Measurements from ENCODE around the gene LENG8.
"Not testable (repeated sequence)": the region's sequence is repeated elsewhere in the genome, so short reads cannot be mapped to it uniquely, and the experiment has no call there.

The LENG8 gene

DNA sequence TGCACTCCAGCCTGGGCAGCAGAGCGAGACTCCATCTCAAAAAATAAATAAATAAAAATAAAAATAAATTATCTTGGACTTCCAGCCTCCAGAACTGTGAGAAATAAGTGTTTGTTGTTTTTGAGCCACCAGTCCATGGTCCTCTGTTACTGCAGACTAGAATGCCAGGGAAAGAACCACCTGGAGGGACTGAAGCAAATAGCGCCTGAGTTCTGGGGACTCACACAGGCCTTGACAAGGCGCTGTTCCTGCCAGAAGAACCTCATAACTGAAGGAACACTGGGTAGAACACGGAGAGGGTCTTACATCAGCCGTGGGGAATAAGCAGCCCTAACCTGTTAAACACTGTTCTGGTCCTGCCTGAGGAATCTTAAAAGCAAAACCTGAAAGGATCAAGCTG lies 8.4 kb upstream of the LENG8 start:
- DNase-seq (ENCODE audit: low spot score) = no peak

DNA sequence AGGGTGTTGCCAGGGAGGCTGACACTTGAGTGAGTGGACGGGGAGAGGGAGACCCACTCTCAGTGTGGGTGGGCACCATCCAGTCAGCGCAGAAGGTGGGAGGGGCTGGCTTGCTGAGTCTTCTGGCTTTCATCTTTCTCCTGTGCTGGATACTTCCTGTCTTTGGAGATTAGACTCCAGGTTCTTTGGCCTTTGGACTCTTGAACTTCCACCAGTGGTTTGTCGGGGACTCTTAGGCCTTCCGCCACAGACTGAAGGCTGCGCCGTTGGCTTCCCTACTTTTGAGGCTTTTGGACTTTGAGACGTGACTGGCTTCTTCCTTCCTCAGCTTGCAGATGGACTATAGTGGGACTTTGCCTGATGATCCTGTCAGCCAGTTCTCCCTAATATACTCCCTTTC lies 4.3 kb upstream of the LENG8 start:
- no peak for DNase-seq (ENCODE audit: low spot score)

DNA sequence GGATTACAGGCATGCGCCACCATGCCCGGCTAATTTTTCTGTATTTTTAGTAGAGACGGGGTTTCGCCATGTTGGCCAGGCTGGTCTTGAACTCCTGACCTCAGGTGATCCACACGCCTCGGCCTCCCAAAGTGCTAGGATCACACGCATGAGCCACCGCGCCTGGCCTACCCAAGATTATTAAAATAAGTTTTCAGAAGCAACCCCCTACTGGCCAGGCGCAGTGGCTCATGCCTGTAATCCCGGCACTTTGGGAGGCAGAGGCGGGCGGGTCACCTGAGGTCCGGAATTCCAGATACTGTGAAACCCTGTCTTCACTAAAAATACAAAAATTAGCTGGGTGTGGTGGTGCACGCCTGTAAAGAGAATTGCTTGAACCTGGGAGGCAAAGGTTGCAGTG lies 2.6 kb upstream of the LENG8 start:
- not testable (repeated sequence) for DNase-seq (ENCODE audit: low spot score)

DNA sequence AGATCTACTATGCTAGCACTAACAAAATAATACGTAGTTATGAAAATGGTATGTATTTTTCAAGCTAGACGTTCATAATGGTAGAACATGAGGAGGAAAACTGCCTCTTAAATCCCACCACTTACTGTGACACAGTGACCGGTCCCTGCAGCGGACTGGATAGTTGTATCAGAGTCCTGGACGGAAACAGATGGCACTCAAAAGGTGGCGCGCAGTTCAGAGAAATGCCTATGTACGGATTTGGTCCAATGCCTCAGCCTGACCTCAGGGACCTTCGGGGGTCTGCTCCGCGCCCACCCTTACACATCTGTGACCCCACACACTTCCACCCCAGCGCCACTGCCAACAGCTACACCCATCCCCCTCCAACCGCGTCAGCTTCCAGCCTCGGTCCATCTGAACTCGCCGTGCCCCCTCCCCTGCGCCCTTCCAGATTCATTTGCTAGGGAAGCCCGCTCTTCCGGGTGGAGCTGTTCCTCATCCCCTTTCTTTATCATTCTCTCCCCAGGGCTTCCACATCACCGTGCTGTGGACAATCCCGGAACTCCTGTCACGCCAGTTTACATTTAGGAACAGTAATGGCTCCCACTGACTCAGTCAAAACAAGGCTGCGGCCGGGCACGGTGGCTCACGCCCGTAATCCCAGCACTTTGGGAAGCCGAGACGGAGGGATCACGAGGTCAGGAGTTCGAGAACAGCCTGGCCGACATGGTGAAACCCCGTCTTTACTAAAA lies 792 bp upstream of the LENG8 start:
- no peak for DNase-seq (ENCODE audit: low spot score)

DNA sequence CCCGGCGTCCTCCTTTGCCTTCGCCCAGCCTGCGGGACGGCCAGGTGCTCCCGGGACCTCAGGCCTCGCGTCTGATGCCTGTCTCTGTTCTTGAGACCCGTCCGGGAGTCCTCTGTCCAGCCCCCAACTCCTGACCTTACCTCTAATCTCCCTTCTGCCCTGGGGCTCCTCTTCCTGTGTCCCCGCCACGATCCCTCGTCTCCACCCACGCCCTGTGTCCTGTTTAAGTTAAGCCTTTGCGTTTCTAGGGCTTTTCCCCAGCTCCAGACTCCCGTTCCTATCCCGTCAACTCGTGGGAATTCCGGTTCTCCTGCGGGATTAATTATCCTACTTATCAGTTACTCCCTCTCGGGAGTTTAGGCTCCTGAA lies 686 bp downstream of the LENG8 start:
- DNase-seq (ENCODE audit: low spot score) = no peak

DNA sequence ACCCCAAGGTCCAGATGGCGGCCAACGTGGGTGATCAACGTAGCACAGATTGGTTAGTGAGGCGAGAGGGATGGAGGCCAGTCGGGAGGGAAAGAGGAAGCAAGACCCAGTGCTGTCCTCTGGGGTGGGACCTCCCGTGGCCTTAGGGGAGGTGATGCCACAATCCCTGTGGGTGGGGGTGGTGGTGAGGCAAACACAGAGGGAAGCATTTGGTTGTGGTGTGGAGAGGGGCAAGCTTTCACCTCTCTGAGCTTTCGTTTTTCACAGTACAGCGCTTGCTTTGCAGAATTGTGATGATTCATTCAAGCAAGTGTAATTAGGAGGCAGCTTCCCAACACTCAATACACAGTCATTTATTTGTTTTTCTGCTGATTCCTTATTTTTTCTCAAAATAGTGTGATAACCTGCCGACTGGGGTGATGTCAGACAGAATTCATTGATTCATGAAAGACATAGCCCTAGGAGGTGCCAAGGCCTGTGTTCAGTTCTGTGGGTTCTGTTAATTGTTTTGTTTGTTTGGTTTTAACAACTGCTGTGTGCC lies 2.4 kb downstream of the LENG8 start:
- no peak for DNase-seq (ENCODE audit: low spot score)

DNA sequence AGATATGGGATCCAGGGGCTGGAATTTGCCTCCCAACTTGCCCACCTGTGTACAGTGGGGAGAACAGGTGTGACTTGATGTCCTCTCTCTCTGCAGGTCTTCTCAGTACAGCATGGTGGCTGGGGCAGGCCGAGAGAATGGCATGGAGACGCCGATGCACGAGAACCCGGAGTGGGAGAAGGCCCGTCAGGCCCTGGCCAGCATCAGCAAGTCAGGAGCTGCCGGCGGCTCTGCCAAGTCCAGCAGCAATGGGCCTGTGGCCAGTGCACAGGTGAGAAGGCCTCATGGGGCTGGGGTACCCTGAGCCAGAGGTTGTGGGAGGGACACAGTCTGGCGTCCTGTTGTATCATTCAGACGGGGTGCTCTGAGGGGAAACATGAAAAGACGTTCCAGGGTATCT lies 3.0 kb downstream of the LENG8 start:
- DNase-seq (ENCODE audit: low spot score) = no peak

DNA sequence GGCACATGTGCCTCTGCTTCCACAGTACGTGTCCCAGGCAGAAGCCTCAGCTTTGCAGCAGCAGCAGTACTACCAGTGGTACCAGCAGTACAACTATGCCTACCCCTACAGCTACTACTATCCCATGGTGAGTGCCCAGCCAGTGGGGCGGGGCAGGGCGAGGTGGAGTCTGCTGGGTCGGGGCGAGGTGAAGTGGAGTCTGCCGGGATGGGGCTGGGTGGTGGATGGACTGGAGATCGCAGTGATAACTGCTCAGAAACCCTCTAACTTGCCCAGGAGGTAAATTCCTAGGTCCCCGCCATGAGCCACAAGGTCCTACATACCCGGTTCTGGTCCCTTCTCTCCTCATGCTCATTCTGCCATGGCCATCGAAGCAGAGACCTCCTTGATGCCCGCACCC lies 3.6 kb downstream of the LENG8 start:
- no peak for DNase-seq (ENCODE audit: low spot score)

DNA sequence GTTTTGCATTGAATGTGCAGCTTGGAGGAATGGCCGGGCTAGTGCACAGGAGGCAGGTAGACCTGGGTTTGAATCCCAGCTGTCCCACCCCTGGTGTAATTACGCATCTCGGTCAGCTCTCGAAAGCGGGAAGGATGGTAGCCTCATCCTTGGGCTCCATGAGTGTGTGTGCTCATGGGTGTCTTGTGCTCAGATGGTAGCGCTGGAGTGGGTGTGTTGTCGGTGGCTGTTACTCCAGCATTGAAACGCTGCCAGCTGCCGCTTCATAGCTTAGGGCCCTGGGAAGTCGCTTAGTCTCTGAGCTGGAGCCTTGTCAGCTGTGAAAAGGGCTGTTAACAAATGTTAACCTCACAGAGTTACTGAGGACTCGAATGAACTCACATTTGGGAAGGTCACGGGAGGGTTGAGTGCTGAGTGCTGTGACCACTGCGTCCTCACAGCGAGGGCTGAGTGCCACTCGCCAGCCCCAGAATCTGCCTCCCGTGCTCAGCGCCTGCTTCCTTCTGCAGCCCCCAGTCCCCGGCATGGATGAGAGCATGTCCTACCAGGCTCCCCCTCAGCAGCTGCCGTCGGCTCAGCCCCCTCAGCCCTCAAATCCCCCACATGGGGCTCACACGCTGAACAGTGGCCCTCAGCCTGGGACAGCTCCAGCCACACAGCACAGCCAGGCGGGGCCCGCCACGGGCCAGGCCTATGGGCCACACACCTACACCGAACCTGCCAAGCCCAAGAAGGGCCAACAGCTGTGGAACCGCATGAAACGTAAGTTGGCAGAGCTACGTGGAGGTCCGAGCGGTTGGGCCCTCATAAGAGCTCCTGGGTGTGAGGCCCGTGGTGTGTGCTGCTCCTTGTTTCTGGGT lies 5.2 kb downstream of the LENG8 start:
- DNase-seq (ENCODE audit: low spot score) = no peak

DNA sequence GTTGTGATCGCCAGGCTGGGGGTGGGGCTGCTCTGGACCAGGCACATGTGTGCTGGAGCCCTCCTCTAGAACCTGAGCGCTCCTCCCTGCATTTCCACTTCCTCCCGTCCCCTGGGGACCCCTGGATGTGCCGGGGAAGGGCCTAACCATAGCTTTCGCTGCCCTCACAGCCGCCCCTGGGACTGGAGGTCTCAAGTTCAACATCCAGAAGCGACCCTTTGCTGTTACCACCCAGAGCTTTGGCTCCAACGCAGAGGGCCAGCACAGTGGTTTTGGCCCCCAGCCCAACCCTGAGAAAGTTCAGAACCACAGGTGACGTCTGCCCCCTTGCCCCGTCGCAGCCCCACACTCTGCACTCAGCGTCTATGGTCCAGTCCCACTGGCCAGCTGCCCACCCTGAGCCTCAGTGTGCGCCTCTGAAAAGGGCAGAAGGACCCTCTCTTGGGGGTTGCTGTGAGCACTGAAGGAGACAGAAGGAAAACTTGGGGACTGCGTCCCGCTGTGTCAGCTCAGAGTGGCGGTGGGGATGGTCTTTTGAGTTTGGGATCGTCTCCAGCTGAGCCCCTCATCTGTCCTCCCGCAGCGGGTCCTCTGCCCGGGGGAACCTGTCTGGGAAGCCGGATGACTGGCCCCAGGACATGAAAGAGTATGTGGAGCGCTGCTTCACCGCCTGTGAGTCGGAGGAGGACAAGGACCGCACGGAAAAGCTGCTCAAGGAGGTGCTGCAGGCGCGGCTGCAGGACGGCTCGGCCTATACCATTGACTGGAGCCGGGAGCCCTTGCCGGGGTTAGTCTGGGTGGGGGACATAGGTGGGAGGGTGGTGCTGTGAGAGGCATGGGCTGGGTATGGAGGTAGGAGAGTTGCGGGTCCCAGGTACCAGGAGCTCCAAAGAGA lies 6.0 kb downstream of the LENG8 start:
- DNase-seq (ENCODE audit: low spot score) = no peak

DNA sequence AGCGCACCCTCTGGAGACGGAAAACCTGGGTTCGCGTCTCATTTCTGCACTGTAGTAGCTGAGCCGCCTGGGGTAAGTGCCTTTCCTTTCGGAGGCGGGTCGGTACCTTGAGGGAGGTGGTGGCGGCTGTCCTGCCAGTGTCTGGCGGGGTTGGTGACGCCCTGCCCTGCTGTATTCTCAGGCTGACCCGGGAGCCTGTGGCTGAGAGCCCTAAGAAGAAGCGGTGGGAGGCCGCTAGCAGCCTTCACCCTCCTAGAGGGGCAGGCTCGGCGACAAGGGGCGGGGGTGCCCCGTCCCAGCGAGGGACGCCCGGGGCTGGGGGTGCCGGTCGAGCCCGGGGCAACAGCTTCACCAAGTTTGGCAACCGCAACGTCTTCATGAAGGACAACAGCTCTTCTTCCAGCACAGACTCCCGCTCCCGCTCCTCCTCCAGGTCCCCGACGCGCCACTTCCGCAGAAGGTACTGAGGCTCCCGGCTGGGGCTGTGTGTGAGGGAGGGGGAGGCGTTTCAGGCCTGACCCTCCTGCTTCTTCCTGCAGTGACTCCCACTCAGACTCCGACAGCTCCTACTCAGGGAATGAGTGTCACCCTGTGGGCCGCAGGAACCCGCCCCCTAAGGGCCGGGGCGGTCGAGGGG lies 6.9 kb downstream of the LENG8 start:
- DNase-seq (ENCODE audit: low spot score) = no peak

DNA sequence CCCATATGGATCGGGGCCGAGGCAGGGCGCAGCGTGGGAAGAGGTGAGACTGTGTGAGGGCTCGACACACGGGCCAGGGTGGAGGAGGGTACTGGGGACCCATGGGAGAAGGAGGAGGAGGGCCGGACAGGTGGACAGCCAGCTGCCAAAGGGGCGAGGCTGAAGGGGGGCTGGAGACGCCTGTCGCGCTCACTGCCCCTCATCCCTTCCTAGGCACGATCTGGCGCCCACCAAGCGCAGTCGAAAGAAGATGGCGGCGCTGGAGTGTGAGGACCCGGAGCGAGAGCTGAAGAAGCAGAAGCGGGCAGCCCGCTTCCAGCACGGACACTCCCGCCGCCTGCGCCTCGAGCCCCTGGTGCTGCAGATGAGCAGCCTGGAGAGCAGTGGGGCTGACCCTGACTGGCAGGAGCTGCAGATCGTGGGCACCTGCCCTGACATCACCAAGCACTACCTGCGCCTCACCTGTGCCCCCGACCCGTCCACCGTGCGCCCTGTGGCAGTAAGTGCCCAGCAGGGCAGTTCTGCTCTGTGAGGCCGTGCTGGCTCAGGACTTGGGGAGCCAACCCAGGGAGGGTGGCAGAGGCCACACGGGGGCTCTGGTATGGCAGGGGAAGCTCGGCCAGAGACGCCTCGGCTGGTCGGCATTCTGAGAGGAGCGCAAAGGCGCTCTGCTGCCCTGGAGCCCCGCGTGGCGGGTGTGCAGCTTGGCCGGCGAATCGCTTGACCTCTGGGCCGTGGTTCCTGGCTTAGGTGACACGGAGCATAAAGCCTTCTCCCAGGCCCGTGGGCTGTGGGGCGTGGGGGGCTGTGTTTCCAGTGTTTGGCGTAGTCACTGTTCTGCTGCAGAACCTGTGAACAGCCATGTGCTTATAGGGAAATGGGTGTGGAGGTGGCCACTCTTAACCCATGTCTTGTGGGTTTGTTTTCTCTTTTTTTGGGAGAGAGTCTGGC lies 7.7 kb downstream of the LENG8 start:
- no peak for DNase-seq (ENCODE audit: low spot score)

DNA sequence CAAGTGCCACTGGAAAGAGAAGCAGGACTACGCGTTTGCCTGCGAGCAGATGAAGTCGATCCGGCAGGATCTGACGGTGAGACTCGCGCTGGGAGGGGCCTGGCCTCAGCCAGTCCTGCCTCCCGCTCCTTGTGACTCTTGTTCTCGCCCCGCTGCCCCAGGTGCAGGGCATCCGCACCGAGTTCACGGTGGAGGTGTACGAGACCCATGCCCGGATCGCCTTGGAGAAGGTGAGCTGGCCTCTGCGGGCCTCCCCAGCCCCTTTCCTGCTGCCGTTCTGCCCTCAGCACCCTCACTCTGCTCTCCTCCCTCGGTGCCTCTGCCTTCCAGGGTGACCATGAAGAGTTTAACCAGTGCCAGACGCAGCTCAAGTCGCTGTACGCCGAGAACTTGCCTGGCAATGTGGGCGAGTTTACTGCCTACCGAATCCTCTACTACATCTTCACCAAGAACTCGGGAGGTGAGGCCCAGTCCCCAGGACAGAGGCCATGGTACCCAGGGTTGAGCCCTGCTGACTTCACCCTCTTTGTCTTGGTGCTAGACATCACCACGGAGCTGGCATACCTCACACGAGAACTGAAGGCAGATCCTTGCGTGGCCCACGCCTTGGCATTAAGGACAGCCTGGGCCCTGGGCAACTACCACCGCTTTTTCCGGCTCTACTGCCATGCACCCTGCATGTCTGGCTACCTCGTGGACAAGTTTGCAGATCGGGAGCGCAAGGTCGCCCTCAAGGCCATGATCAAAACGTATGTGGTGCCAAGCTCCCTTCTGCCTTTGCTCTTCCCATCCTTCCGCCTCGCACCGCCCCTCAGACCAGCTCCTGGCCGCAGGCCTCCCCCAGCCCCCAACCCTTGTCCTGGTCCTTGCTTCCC lies 9.0 kb downstream of the LENG8 start:
- no peak for DNase-seq (ENCODE audit: low spot score)

DNA sequence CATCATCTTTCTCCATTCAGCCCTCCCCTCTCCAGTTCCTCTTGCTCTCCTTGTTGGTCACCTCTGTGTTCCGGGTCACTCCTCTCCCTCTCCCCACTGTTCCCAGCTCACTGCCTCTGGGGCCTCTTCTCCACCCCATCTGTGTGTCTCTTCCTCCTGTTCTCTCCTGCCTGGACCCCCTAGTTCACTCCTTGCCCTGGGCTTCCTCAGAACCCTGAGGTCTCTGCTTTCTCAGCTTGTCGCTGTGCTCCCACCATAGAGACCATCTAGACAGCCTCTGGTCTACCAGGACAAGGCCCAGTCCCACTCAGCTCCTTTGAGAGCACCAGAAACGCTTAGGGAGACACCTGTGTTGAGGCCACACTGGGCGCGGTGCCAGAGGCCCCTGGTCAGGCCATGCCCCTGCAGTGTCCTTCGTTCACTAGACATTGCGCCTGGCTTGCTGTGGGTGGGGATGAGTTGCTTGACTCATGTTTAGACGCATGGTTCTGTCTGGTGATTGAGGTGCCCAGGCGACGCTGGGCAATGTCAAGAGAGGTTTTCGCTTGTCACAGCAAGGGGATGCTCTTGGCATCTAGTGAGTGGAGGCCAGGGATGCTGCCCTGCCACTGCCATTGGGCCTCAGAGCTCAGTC lies 9.8 kb downstream of the LENG8 start:
- no peak for DNase-seq (ENCODE audit: low spot score)

DNA sequence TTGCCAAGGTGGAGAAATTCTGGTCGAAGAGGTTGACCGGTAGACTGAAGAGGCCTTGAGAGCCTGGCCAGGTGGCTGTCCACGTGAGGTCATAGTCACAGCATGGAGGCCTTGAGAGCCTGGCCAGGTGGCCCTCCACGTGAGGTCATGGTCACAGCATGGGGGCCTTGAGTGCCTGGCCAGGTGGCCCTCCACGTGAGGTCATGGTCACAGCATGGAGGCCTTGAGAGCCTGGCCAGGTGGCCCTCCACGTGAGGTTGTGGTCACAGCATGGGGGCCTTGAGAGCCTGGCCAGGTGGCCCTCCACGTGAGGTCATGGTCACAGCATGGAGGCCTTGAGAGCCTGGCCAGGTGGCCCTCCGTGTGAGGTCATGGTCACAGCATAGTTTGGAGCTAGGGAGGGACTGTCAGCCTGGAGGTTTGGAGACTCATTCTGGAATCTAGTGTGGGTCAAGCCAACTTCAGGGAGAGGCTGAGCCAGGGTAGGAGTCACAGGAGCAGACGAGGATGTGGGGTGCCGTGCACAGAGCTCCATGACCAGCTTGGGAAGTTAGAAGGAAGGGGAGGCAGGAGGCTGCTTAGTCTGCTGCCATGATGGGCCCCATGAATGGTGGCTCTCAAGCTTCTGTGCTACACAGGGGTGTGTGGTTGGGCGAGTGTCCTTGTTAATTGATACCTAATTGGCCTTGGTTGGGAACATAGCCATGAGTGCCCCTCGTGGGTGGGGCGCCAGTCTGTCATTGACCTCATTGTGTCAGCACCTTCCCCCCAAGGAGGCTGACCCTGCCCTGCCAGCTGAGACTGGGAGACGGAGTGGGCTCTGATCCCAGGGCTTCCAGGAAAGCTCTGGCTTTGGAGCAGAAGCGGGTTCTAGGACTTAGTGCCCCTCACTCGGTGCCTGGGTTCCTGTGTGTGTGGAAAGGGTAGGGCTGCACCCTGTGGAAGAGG lies 10.6 kb downstream of the LENG8 start:
- DNase-seq (ENCODE audit: low spot score) = no peak

DNA sequence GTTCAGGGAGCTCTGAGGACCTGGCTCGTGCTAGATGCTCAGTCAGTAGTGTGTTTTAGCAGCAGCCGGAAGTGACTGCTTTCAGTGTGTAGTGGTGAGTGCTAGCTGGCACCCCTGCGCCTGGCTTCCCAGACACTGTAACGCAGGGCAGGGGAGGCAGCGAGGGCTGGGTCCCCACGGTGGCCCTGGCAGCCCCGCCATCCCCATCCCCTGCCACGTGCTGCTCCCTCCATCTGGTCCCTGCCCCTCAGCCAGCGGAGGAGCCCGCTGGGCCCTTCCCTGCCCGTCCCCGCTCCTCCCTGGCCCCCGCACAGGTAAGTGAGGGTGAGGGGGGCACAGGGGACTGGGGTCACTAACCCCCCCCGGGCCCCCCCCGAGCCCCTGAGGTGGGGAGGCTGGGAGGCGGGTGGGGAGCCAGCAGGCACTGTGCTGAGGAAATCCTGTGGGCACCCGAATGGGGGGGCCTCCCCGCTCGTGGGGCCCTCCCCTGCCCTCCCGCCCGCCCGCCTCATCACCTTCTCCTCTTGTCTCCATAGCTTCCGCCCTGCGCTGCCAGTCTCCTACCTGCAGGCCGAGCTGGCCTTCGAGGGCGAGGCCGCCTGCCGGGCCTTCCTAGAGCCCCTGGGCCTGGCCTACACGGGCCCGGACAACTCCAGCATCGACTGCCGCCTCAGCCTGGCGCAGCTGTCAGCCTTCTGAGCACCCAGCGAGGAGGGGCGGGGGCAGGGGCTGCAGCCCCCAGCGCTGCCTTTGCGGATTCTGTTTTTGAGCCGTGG lies 11.4 kb downstream of the LENG8 start:
- no peak for DNase-seq (ENCODE audit: low spot score)

DNA sequence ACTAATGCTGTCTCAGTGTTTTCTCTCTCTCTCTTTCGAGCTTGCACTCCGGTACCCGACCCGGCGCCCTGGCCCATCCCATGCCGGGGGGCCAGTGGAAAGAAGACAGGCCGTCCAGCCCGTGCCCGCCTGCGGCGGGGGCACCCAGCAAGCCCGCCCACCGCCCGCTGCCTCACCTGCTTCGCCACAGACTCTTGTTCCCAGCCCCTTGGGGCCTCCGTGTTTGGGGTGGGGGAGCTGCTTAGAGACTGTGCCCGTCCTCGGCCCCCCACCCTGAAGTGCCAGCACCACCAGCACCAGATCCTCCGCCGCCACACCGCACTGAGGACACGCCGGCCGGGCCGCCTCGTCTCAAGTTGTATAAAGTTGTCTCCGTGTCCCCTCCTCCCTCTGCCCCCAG lies 12.2 kb downstream of the LENG8 start:
- DNase-seq (ENCODE audit: low spot score) = no peak

Measured in pons (tissue), 1 donor.